Activated gamma-delta T cell (primary cell): ENCODE results near the gene FEM1B.

ENCODE experiments used
- DNase-seq: peaks from one replicate; lab custom pipeline; 2025; lab: John Stamatoyannopoulos, UW

Gene FEM1B

GRCh38 chr15:68325726-68326125, 48.2 kb downstream of the FEM1B start:
- no peak for DNase-seq

- DNase-seq, result no peak
These were observed 49.3 kb downstream of the FEM1B start for GRCh38 chr15:68326711-68327354.

GRCh38 chr15:68328443-68328842, 50.9 kb downstream of the FEM1B start:
- no peak for DNase-seq

- DNase-seq, result no peak
These were observed 51.4 kb downstream of the FEM1B start for GRCh38 chr15:68328964-68329363.

- no peak for DNase-seq
These were observed 52.9 kb downstream of the FEM1B start for GRCh38 chr15:68330416-68330815.

- DNase-seq, result no peak
These were observed 53.4 kb downstream of the FEM1B start for GRCh38 chr15:68330901-68331300.

GRCh38 chr15:68332266-68332665, 54.7 kb downstream of the FEM1B start:
- DNase-seq, result no peak

GRCh38 chr15:68333775-68334470, 56.4 kb downstream of the FEM1B start:
- DNase-seq, result no peak

- no peak for DNase-seq
These were observed 57.1 kb downstream of the FEM1B start for GRCh38 chr15:68334661-68335124.

GRCh38 chr15:68335251-68335650, 57.7 kb downstream of the FEM1B start:
- DNase-seq, result no peak

- DNase-seq, result no peak
These were observed 58.1 kb downstream of the FEM1B start for GRCh38 chr15:68335655-68336054.

- no peak for DNase-seq
These were observed 59.0 kb downstream of the FEM1B start for GRCh38 chr15:68336516-68336915.

- DNase-seq, result no peak
These were observed 60.3 kb downstream of the FEM1B start for GRCh38 chr15:68337826-68338225.

GRCh38 chr15:68339481-68339880, 61.9 kb downstream of the FEM1B start:
- no peak for DNase-seq

GRCh38 chr15:68340726-68341671, 63.5 kb downstream of the FEM1B start:
- no peak for DNase-seq

GRCh38 chr15:68341760-68342725, 64.5 kb downstream of the FEM1B start:
- DNase-seq, result no peak

GRCh38 chr15:68343579-68344225, 66.2 kb downstream of the FEM1B start:
- DNase-seq, result no peak

GRCh38 chr15:68344600-68344999, 67.1 kb downstream of the FEM1B start:
- DNase-seq, result no peak
